NK-92 (cell line): ENCODE data around the gene DCUN1D4.
"Not testable (repeated sequence)": the region's sequence is repeated elsewhere in the genome, so short reads cannot be mapped to it uniquely, and the experiment has no call there.

Source experiments
- DNase-seq: peaks from one replicate; lab custom pipeline; 2025; ENCODE audit not compliant: unreplicated experiment; lab: John Stamatoyannopoulos, UW

The DCUN1D4 gene

GRCh38 chr4:51893402-51893801 lies 50.4 kb downstream of the DCUN1D4 start:
- not testable (repeated sequence) for DNase-seq

GRCh38 chr4:51894059-51894645 lies 51.2 kb downstream of the DCUN1D4 start:
- DNase-seq: no peak

GRCh38 chr4:51895158-51895557 lies 52.2 kb downstream of the DCUN1D4 start:
- DNase-seq: no peak

GRCh38 chr4:51895816-51896408 lies 53.0 kb downstream of the DCUN1D4 start:
- DNase-seq: no peak

GRCh38 chr4:51901363-51901762 lies 58.4 kb downstream of the DCUN1D4 start:
- no peak for DNase-seq

- no peak for DNase-seq
Observed at GRCh38 chr4:51906167-51906958, 63.4 kb downstream of the DCUN1D4 start.

- DNase-seq: no peak
Observed at GRCh38 chr4:51907006-51907669, 64.2 kb downstream of the DCUN1D4 start.

GRCh38 chr4:51909236-51909703 lies 66.3 kb downstream of the DCUN1D4 start:
- no peak for DNase-seq

- no peak for DNase-seq
Observed at GRCh38 chr4:51918251-51918650, 75.3 kb downstream of the DCUN1D4 start.

- no peak for DNase-seq
Observed at GRCh38 chr4:51923343-51923742, 80.4 kb downstream of the DCUN1D4 start.

GRCh38 chr4:51925307-51925706 lies 82.4 kb downstream of the DCUN1D4 start:
- DNase-seq: no peak

- DNase-seq: no peak
Observed at GRCh38 chr4:51930557-51930956, 87.6 kb downstream of the DCUN1D4 start.

GRCh38 chr4:51931461-51931860 lies 88.5 kb downstream of the DCUN1D4 start:
- DNase-seq: no peak

GRCh38 chr4:51932261-51932660 lies 89.3 kb downstream of the DCUN1D4 start:
- no peak for DNase-seq

- DNase-seq: no peak
Observed at GRCh38 chr4:51932684-51933083, 89.7 kb downstream of the DCUN1D4 start.

GRCh38 chr4:51940460-51940859 lies 97.5 kb downstream of the DCUN1D4 start:
- DNase-seq: not testable (repeated sequence)

- DNase-seq: no peak
Observed at GRCh38 chr4:51942108-51942832, 99.3 kb downstream of the DCUN1D4 start.

- no peak for DNase-seq
Observed at GRCh38 chr4:51942833-51943215, 99.9 kb downstream of the DCUN1D4 start.

- no peak for DNase-seq
Observed at GRCh38 chr4:51943221-51943620, 100.3 kb downstream of the DCUN1D4 start.

- DNase-seq: no peak
Observed at GRCh38 chr4:51958199-51958968, 115.4 kb downstream of the DCUN1D4 start.
